A673 (cell line): ENCODE results near the gene PMVK. TPM values are rescaled to one million over a fixed set of nuclear protein-coding genes. Genes with fewer than 3 reads are reported as not detected.
"Not testable (repeated sequence)": the region's sequence is repeated elsewhere in the genome, so short reads cannot be mapped to it uniquely, and the experiment has no call there.

Source experiments
- BruUV-seq: library from RNA; stranded (reverse); fragments of 400-500 nt; replicated peaks from 2 replicates; lab custom pipeline; 2021; lab: Mats Ljungman, UMichigan
- CTCF ChIA-PET: fragments of 300-600 bp; sonication (Branson Sonifier 250); formaldehyde crosslinking; loops from one replicate; lab custom pipeline; 2022; ENCODE audit warnings: antibody characterized with exemption; lab: Charles Lee
- POLR2A ChIA-PET: fragments of 300-600 bp; sonication (Branson Sonifier 250); formaldehyde crosslinking; loops from one replicate; lab custom pipeline; 2022; ENCODE audit warnings: antibody characterized with exemption; ENCODE audit not compliant: low non-redundant PET; lab: Charles Lee
- DNase-seq: peaks from one replicate; pipeline ENCODE4 v3.0.0-alpha.2; 2015; ENCODE audit warnings: low spot score
- H3K27ac ChIP-seq: fragments of 200-600 bp; sonication (generic); 2 replicates; pipeline ENCODE4 v1.5.1; 2016; ENCODE audit warnings: mixed run types, low read depth, mild to moderate bottlenecking, mixed read lengths, antibody characterized with exemption, low read length; ENCODE audit not compliant: poor library complexity, severe bottlenecking
- H3K27me3 ChIP-seq: fragments of 200-600 bp; sonication (generic); replicated peaks from 2 replicates; pipeline ENCODE4 v1.6.1; 2017; ENCODE audit warnings: mixed run types, low read depth, mild to moderate bottlenecking, mixed read lengths, antibody characterized with exemption, low read length; ENCODE audit not compliant: insufficient read depth, poor library complexity
- H3K36me3 ChIP-seq: fragments of 200-600 bp; sonication (generic); 2 replicates; pipeline ENCODE4 v1.6.1; 2016; ENCODE audit warnings: mixed run types, mild to moderate bottlenecking, mixed read lengths, antibody characterized with exemption, low read length; ENCODE audit not compliant: insufficient read depth, poor library complexity, severe bottlenecking
- H3K4me1 ChIP-seq: fragments of 200-600 bp; sonication (generic); 2 replicates; pipeline ENCODE4 v1.6.1; 2017; ENCODE audit warnings: mixed run types, mild to moderate bottlenecking, mixed read lengths, antibody characterized with exemption, low read length; ENCODE audit not compliant: insufficient read depth, poor library complexity, severe bottlenecking
- H3K4me3 ChIP-seq: fragments of 200-600 bp; sonication (generic); 2 replicates; pipeline ENCODE4 v1.5.1; 2016; ENCODE audit warnings: low read depth, mixed run types, mild to moderate bottlenecking, mixed read lengths, low read length; ENCODE audit not compliant: poor library complexity, severe bottlenecking
- H3K9me3 ChIP-seq: fragments of 200-600 bp; sonication (generic); 2 replicates; pipeline ENCODE4 v1.6.1; 2016; ENCODE audit warnings: mixed run types, low read depth, mild to moderate bottlenecking, mixed read lengths, antibody characterized with exemption, low read length; ENCODE audit not compliant: poor library complexity, severe bottlenecking
- CTCF ChIP-seq: fragments of 300-800, 200-600 bp; sonication (generic); conservative IDR thresholded peaks from 2 replicates; pipeline ENCODE4 v1.5.1; 2017; ENCODE audit warnings: low read depth, mild to moderate bottlenecking, antibody characterized with exemption, low read length, moderate library complexity, mixed read lengths
- EZH2 ChIP-seq: fragments of 200-600 bp; sonication (generic); IDR thresholded peaks from 2 replicates; pipeline ENCODE4 v1.6.1; 2017; ENCODE audit warnings: borderline replicate concordance, low read depth, mild to moderate bottlenecking, mixed read lengths, antibody characterized with exemption, low read length; ENCODE audit not compliant: poor library complexity, severe bottlenecking
- intact Hi-C: fragments of 100-400 bp; cut with micrococcal nuclease; formaldehyde crosslinking; loops from one replicate; pipeline ENCODE4 v1.10.0; 2022; ENCODE audit not compliant: unreplicated experiment
- total RNA-seq: library from RNA; stranded (reverse); gene quantifications from 2 replicates; pipeline ENCODE4 v1.2.3, GENCODE V29; 2021

The PMVK gene
- total RNA-seq, 1 experiment from 2014 or later: 30.8 TPM

GRCh38 chr1:154982897-154983648 is 46.6 kb upstream of the PMVK start, which contains the start of gene FLAD1:
Gene FLAD1 (plus strand): TSS chr1:154983344. CDS start chr1:154983695, 351 bp downstream.
- peak; percentile 100 for DNase-seq
- TF ChIP-seq CTCF (no peak), EZH2 (no peak)
- peaks cover 38% of the 10 kb centered on the region for H3K36me3 ChIP-seq
- intact Hi-C loops: no loop called here
- BruUV-seq: no TSS peak
- POLR2A ChIA-PET: interaction anchor here (0.7 kb wide), 1 partner anchor 35 kb away, joined by 4 read pairs; no protein-coding TSS in a partner anchor
- H3K4me1 ChIP-seq: peaks cover 6% of the 10 kb centered on the region
- H3K27me3 ChIP-seq: no peaks in the 10 kb centered on the region
- H3K9me3 ChIP-seq: no peaks in the 10 kb centered on the region
- H3K27ac ChIP-seq: peak within 1 kb of the TSS; percentile 75
- CTCF ChIA-PET: interaction anchor here (0.6 to 0.7 kb wide), 2 partner anchors 12 to 504 kb away, joined by 3 to 4 read pairs; no protein-coding TSS in a partner anchor
- peak within 1 kb of the TSS; percentile 76 for H3K4me3 ChIP-seq

- H3K36me3 ChIP-seq: peaks cover 38% of the 10 kb centered on the region
- intact Hi-C loops: no loop called here
- no peaks in the 10 kb centered on the region for H3K9me3 ChIP-seq
- H3K27ac ChIP-seq: peak overlapping the region; percentile 75
- POLR2A ChIA-PET: no interaction called here
- BruUV-seq: TSS peak; percentile 99
- no peak for TF ChIP-seq EZH2
- no peak for TF ChIP-seq CTCF
- no peak for DNase-seq
- CTCF ChIA-PET: no interaction called here
- peaks cover 9% of the 10 kb centered on the region for H3K4me1 ChIP-seq
- H3K4me3 ChIP-seq: peak overlapping the region; percentile 76
- no peaks in the 10 kb centered on the region for H3K27me3 ChIP-seq
These were observed 45.8 kb upstream of the PMVK start for GRCh38 chr1:154982341-154982740.

- Histone ChIP-seq H3K36me3 (peaks cover 37% of the 10 kb centered on the region), H3K4me3 (no peak overlapping the region), H3K4me1 (peaks cover 26% of the 10 kb centered on the region), H3K27me3 (no peaks in the 10 kb centered on the region), H3K27ac (peak overlapping the region; percentile 96), H3K9me3 (no peaks in the 10 kb centered on the region)
- DNase-seq: no peak
- TF ChIP-seq CTCF (no peak), EZH2 (no peak)
- CTCF ChIA-PET: no interaction called here
- no TSS peak for BruUV-seq
- intact Hi-C loops: no loop called here
- POLR2A ChIA-PET: no interaction called here
These were observed 41.8 kb upstream of the PMVK start for GRCh38 chr1:154978360-154978759.

DNA sequence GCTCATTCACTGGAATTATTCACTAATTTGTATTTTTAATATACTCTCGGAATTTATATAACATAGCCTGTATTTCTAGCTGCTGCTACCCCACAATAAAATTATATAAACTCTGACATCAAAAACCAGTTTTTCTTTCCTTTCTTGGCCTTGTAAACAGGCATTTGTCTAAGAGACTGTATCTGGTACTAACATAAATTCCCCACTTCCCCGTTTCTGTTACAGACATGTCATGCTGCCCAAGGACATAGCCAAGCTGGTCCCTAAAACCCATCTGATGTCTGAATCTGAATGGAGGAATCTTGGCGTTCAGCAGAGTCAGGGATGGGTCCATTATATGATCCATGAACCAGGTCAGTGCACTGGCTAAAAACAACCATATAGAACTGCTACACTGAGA is 41.2 kb upstream of the PMVK start:
- peak overlapping the region; percentile 96 for H3K27ac ChIP-seq
- DNase-seq, intact Hi-C loops: not testable (repeated sequence)

More for the DNA sequence above, 41.2 kb upstream of the PMVK start:
- POLR2A ChIA-PET, BruUV-seq, H3K9me3 ChIP-seq, CTCF ChIA-PET, H3K27me3 ChIP-seq, H3K4me3 ChIP-seq: not testable (repeated sequence)
- Histone ChIP-seq H3K4me1 (peaks cover 32% of the 10 kb centered on the region), H3K36me3 (peaks cover 37% of the 10 kb centered on the region)
